HG03565 (cell line): ENCODE data around the gene CADM4.
"Not testable (repeated sequence)": the region's sequence is repeated elsewhere in the genome, so short reads cannot be mapped to it uniquely, and the experiment has no call there.

Experiments used
- ATAC-seq: cut with Tn5 transposase; IDR thresholded peaks from one replicate; pipeline ENCODE4 v1.9.1; 2021; ENCODE audit warnings: mild to moderate bottlenecking, moderate library complexity; ENCODE audit not compliant: unreplicated experiment

Gene CADM4

GRCh38 chr19:43610493-43610892 is 29.2 kb downstream of the CADM4 start:
- no peak for ATAC-seq

- no peak for ATAC-seq
These were observed 29.8 kb downstream of the CADM4 start for GRCh38 chr19:43609872-43610271.

GRCh38 chr19:43607238-43608205 is 32.1 kb downstream of the CADM4 start:
- no peak for ATAC-seq

- ATAC-seq: no peak
These were observed 33.0 kb downstream of the CADM4 start for GRCh38 chr19:43606569-43607229.

- ATAC-seq: no peak
These were observed 33.6 kb downstream of the CADM4 start for GRCh38 chr19:43605875-43606568.

DNA sequence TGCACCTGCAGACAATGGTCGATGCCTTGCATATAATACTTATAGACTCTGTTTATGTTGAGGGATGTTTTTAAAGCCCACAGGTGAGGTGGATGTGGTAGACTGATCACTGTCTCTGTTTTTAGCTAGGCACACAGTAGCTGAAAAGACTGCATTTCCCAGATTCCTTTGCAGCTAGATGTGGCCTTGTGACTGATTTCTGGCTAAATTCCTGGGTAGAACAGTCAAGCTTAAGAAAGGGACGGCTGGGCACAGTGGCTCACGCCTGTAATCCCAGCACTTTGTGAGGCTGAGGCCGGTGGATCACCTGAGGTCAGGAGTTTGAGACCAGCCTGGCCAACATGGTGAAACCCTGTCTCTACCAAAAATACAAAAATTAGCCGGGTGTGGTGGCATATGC is 39.3 kb downstream of the CADM4 start:
- ATAC-seq: not testable (repeated sequence)

DNA sequence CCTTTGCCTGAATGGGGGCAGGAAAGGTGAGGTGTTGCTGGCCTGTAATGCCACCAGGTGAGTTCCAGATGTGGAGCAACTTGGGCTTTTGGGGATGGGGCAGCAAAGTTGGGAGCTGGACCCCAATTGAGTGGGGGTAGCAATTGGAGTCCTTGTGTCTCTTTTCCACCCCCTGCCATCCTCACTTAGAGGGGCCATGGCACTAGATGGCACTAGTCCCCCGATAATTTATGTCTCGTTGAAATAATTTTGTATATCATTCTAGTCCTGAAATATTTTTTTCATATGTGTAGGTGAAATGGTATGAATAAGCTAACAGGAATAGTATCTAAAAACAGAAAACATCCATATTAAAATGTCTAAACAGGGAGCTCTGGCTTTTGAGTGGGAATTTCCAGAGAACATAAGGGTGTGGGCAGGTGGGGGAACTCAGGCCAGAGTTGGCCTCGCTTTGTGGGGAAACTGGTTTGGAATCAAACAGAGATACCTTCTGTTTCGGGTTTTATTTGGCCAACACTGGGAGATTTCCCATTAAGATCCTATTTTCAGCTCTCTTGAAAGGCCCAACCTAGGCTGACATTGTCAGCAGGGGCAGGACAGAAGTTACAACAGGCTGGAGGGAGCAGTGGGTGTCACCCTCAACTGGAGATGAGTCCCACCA is 39.9 kb downstream of the CADM4 start:
- no peak for ATAC-seq

DNA sequence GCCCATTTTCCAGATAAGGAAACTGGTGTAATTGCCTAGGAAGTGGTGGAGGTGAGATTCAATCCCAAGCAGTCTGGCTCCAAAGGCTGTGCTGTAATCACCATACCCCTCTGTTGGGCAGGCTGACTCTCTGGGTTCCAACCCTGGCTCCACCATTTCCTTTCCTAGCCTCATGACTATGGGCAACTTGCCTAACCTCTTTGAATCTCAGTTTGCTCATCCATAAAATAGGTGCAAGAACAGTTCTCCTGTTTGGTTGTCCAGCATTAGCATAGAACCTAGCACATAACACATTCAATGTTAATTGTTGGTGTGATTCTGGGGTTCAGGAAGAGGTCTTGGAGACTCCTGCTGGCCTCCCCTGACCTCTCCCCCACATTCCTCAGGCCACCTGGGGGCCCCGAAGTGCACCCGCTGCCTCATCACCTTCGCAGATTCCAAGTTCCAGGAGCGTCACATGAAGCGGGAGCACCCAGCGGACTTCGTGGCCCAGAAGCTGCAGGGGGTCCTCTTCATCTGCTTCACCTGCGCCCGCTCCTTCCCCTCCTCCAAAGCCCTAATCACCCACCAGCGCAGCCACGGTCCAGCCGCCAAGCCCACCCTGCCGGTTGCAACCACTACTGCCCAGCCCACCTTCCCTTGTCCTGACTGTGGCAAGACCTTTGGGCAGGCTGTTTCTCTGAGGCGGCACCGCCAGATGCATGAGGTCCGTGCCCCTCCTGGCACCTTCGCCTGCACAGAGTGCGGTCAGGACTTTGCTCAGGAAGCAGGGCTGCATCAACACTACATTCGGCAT is 41.0 kb downstream of the CADM4 start:
- no peak for ATAC-seq

DNA sequence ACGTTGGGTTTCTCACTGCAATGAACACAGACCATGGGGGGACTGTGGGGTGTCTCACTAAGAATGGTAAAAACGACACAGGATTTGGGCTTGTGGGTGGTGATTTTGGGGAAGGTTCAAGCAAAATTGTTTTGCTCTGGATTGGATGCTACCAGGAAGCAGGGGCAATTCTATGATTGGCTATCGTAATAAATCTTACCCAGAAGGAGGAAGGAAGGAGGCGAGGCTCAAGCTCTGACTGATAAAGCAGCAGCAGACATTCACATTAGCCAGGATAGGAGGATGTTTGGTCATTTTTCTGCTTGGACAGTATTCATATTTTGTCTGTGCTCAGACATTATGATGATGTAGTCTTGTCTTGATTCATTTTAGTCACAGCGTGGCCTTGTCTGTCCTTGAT is 41.8 kb downstream of the CADM4 start:
- ATAC-seq: no peak

GRCh38 chr19:43596842-43597461 is 42.7 kb downstream of the CADM4 start:
- no peak for ATAC-seq

- ATAC-seq: peak; percentile 71
These were observed 43.4 kb downstream of the CADM4 start, which contains the start of the genes IRGQ and ZNF576 for GRCh38 chr19:43595999-43596841. IRGQ (minus strand) TSS chr19:43596134; CDS start chr19:43595338, 796 bp downstream. ZNF576 (plus strand) TSS chr19:43596595; CDS start chr19:43597109, 514 bp downstream.

DNA sequence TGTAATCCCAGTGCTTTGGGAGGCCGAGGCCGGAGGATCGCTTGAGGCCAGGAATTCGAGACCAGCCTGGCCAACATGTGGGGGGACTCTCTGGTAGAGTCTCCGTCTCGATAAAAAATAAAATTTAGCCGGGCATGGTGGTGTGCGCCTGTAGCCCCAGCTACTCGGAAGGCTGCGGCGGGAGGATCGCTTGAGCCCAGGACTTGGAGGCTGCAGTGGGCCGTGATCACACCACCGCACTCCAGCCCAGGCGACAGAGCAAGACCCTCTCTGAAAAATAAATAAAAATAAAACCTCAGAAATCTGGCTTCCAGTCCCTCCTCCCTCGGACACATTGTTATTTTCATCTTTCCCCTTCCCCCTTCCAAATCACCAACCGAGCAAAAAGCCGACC is 44.0 kb downstream of the CADM4 start:
- ATAC-seq: no peak

- peak; percentile 23 for ATAC-seq
These were observed 44.7 kb downstream of the CADM4 start for GRCh38 chr19:43594710-43595604.

DNA sequence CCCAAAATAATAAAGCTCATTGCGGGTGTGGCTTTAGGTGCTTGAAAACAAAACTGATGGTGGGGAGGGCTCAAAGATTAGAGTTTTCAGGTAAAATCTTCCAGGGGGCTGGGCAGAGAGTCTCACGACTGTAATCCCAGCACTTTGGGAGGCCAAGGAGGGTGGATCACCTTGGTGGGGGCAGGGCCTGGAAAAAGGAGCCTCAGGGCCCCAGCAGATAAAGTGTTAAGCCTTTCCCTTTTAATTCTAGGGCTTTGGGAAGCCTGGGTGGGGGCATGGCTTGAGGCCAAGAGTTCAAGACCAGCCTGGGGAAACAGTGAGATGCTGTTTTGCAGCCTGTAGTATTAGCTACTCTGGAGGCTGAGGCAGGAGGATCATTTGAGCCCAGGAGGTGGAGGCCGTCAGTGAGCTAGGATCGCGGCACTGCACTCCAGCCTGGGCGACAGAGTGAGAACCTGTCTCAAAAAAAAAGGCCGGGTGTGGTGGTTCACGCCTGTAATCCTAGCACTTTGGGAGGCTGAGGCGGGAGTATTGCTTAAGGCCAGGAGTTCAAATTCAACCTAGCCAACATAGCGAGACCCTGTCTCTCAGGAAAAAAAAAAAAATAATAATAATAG is 45.5 kb downstream of the CADM4 start:
- no peak for ATAC-seq

- ATAC-seq: no peak
These were observed 46.8 kb downstream of the CADM4 start for GRCh38 chr19:43592800-43593350.

DNA sequence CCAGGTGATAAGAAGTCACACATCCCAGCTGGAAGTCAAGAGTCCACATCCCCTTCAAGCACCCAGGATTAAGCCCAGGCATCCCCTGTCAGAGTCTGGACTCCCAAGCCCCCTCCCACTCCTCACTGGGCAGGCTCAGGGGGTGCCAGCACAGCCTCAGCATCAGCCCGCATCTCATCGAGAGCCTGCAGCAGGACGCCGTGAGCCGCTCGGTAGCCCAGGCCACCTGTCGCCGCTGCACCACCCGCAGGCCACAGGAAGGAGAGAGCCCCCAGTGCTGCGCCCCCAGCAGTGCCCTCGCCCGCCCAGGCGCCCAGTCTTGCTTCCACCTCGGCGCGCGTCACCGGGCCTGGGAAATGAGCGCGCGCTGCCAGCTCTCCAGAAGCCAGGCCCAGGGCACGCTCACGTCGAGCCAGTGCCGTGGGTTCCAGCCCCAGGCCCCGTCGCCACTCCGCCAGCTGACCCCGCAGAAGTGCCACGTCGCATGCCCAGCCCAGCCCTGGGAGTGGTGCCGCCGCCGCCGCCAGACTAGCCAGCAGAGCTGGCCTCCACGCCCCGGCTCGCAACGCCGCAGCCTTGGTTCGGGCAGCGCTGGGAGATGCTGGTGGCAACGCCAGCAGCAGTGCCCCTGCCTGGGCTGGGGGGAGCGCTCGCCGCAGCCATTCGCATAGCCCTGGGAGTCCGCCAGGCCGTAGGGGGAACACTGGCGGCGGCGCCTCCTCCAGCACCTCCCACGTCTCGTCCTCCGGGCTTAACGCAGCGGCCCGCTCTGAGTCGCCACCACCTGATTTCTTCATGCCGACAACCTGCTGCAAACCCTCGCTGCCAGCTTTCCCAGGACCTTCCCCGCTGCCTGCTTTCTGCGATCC is 47.5 kb downstream of the CADM4 start:
- ATAC-seq: no peak
